B cell (primary cell): ENCODE measurements around the gene KCNIP1.

Experiments
- CTCF ChIP-seq: fragments of 200-600 bp; IDR thresholded peaks from one replicate; pipeline ENCODE4 v1.8.0; 2022; ENCODE audit warnings: antibody characterized with exemption, mild to moderate bottlenecking
- EZH2 ChIP-seq: IDR thresholded peaks from 2 replicates; pipeline ENCODE4 v1.6.1; 2012; ENCODE audit warnings: borderline replicate concordance, low read depth, mild to moderate bottlenecking, moderate library complexity, low read length; ENCODE audit not compliant: insufficient read depth, poor library complexity, severe bottlenecking

GRCh38 chr5:170760113-170760512 is 256.3 kb downstream of the KCNIP1 start:
- TF ChIP-seq CTCF (no peak), EZH2 (no peak)
